HepG2 (cell line): ENCODE measurements around the gene PAPOLA. TPM values are rescaled to one million over a fixed set of nuclear protein-coding genes. Genes with fewer than 3 reads are reported as not detected.
A peak's percentile ranks its signal among the peaks of the same experiment; 100 is the strongest.

ENCODE experiments used
- ARID4A ChIP-seq: sonication (generic); formaldehyde crosslinking; IDR thresholded peaks from 2 replicates; pipeline ENCODE4 v1.5.0; 2020; ENCODE audit warnings: mild to moderate bottlenecking, missing genetic modification reagents, borderline replicate concordance
- CTCF ChIP-seq: sonication (generic); formaldehyde crosslinking; IDR thresholded peaks from 2 replicates; pipeline ENCODE4 v1.5.0; 2020; ENCODE audit warnings: mild to moderate bottlenecking, missing genetic modification reagents, moderate library complexity
- GPBP1L1 ChIP-seq: sonication (generic); formaldehyde crosslinking; IDR thresholded peaks from 2 replicates; pipeline ENCODE4 v1.5.0; 2020; ENCODE audit warnings: mild to moderate bottlenecking, missing genetic modification reagents
- HOXA5 ChIP-seq: sonication (generic); formaldehyde crosslinking; IDR thresholded peaks from 2 replicates; pipeline ENCODE4 v1.4.0; 2020; ENCODE audit warnings: missing genetic modification reagents
- LCORL ChIP-seq, 2 experiments: fragments of 450-650 bp in 1 of 2; sonication (generic) in 1 of 2; formaldehyde crosslinking in 1 of 2; IDR thresholded peaks; 2 replicates each; pipeline versions ENCODE4 v1.5.0 to v1.6.1; 2017 to 2020; ENCODE audit warnings: antibody characterized with exemption in 1 of 2, missing genetic modification reagents in 1 of 2
- MAZ ChIP-seq, 2 experiments: sonication (generic) in 1 of 2; formaldehyde crosslinking in 1 of 2; IDR thresholded peaks; 2 replicates each; pipeline versions ENCODE4 v1.5.0 to v1.6.1; 2012 to 2020; ENCODE audit warnings: low read depth in 2 of 2, mild to moderate bottlenecking in 2 of 2, borderline replicate concordance in 1 of 2, improper control_type of control experiment in 1 of 2, low read length in 1 of 2, missing genetic modification reagents in 1 of 2, moderate library complexity in 1 of 2
- PATZ1 ChIP-seq: sonication (generic); formaldehyde crosslinking; IDR thresholded peaks from 2 replicates; pipeline ENCODE4 v1.4.0; 2020; ENCODE audit warnings: missing genetic modification reagents
- PHF21A ChIP-seq: sonication (generic); formaldehyde crosslinking; IDR thresholded peaks from 2 replicates; pipeline ENCODE4 v1.5.0; 2020; ENCODE audit warnings: mild to moderate bottlenecking, missing genetic modification reagents
- TEAD3 ChIP-seq: optimal IDR thresholded peaks from 2 replicates; pipeline ENCODE3; 2016; ENCODE audit warnings: borderline replicate concordance
- ZNF598 ChIP-seq: sonication (generic); formaldehyde crosslinking; IDR thresholded peaks from 2 replicates; pipeline ENCODE4 v1.5.1; 2020; ENCODE audit warnings: mild to moderate bottlenecking, missing genetic modification reagents, borderline replicate concordance
- ZNF687 ChIP-seq: sonication (generic); formaldehyde crosslinking; IDR thresholded peaks from 2 replicates; pipeline ENCODE4 v1.5.1; 2020; ENCODE audit warnings: mild to moderate bottlenecking, missing genetic modification reagents, moderate library complexity
- polyA plus RNA-seq, 8 experiments: library from polyadenylated mRNA; depleted of rRNA in 3 of 8; stranded (reverse) in 7 of 8; unstranded in 1 of 8; fragments of >200 nt; fragmentation: Illumina TruSeq in 4 of 8; extraction: Trizol in 4 of 8; gene quantifications; 2 replicates each; pipeline versions ENCODE4 v1.2.1 to v1.2.3, GENCODE V29; 2011 to 2016; ENCODE audit warnings: low read depth in 4 of 8, missing spikeins in 1 of 8, mixed read lengths in 1 of 8; ENCODE audit not compliant: insufficient read depth in 1 of 8
- total RNA-seq, 5 experiments: library from RNA; depleted of rRNA; stranded (reverse); fragments of >200 nt; fragmentation: Illumina TruSeq; extraction: Trizol; gene quantifications; 2 replicates each; pipeline ENCODE4 v1.2.3, GENCODE V29; 2016; ENCODE audit warnings: low read depth in 1 of 5

Gene PAPOLA
- total and polyA plus RNA-seq, 2 of the 13 experiments (the other 11 are each of a cell fraction or from before 2014, with no cell fraction given), result 103 to 151 TPM

- TF ChIP-seq CTCF (CRISPR knock-in tag) (peak; percentile 93), LCORL (IDR thresholded peaks at IDR 0.05) (no peak), LCORL (CRISPR knock-in tag; IDR thresholded peaks at IDR 0.05) (peak; percentile 61), ZNF687 (CRISPR knock-in tag) (peak; percentile 40; the same call in 1 of the 2 replicates), HOXA5 (CRISPR knock-in tag) (0 out of 2 replicates have a peak, but pooled peaks have one; percentile 49), PHF21A (CRISPR knock-in tag) (peak; percentile 34; the same call in 1 of the 2 replicates), GPBP1L1 (CRISPR knock-in tag) (no peak), ARID4A (peak; percentile 36; the same call in 1 of the 2 replicates), TEAD3 (CRISPR knock-in tag) (peak; percentile 24), ZNF598 (0 out of 2 replicates have a peak, but pooled peaks have one; percentile 54), MAZ (IDR thresholded peaks at IDR 0.05; ENCODE audit: borderline replicate concordance, low read depth, low read length) (no peak), MAZ (CRISPR knock-in tag; IDR thresholded peaks at IDR 0.05; ENCODE audit: low read depth) (peak; percentile 44; the same call in 1 of the 2 replicates), PATZ1 (CRISPR knock-in tag) (peak; percentile 54; the same call in 1 of the 2 replicates)
Observed at GRCh38 chr14:96584199-96584906, 82.2 kb downstream of the PAPOLA start (continued).
